ENCODE data around the gene NECTIN1.

The NECTIN1 gene

GRCh38 chr11:119706029-119706428 lies 23.0 kb downstream of the NECTIN1 start:
- H3K4me1 ChIP-seq (ENCODE audit: control insufficient read depth, insufficient read depth, low read length) = peaks cover 2% of the 10 kb centered on the region
- no peaks in the 10 kb centered on the region for H3K27me3 ChIP-seq (ENCODE audit: control insufficient read depth, insufficient read depth, low read length)
- H3K36me3 ChIP-seq (ENCODE audit: control insufficient read depth, insufficient read depth, low read length) = peaks cover 6% of the 10 kb centered on the region

DNA sequence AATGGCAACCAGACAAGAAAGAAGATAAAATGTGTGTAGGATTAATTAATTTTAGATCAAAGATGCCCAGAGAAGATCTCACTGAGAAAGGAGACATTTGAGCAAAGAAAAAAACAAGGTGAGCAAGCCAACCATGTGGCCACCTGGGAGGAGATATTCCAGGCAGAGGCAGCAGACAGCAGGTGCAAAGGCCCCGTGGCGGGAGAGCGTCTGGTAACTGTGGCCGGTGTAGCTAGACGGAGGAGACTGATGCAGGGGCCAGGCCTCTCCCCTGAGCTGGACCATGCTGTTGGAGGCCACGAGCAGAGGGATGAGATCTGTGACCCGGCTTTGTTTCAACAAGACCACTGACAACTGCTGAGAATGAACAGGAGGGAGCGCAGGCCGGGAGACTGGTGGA lies 23.6 kb downstream of the NECTIN1 start:
- Histone ChIP-seq H3K36me3 (ENCODE audit: control insufficient read depth, insufficient read depth, low read length) (peaks cover 9% of the 10 kb centered on the region), H3K9me3 (ENCODE audit: control insufficient read depth, insufficient read depth, low read length) (no peaks in the 10 kb centered on the region), H3K9ac (ENCODE audit: low read depth, low read length) (no peak overlapping the region), H3K4me3 (ENCODE audit: low read depth, low read length) (no peak overlapping the region), H3K27me3 (ENCODE audit: control insufficient read depth, insufficient read depth, low read length) (no peaks in the 10 kb centered on the region), H3K4me1 (ENCODE audit: control insufficient read depth, insufficient read depth, low read length) (peaks cover 2% of the 10 kb centered on the region)

More at GRCh38 chr11:119706029-119706428, 23.0 kb downstream of the NECTIN1 start:
- Histone ChIP-seq H3K9ac (ENCODE audit: low read depth, low read length) (no peak overlapping the region), H3K4me3 (ENCODE audit: low read depth, low read length) (no peak overlapping the region), H3K9me3 (ENCODE audit: control insufficient read depth, insufficient read depth, low read length) (no peaks in the 10 kb centered on the region)

DNA sequence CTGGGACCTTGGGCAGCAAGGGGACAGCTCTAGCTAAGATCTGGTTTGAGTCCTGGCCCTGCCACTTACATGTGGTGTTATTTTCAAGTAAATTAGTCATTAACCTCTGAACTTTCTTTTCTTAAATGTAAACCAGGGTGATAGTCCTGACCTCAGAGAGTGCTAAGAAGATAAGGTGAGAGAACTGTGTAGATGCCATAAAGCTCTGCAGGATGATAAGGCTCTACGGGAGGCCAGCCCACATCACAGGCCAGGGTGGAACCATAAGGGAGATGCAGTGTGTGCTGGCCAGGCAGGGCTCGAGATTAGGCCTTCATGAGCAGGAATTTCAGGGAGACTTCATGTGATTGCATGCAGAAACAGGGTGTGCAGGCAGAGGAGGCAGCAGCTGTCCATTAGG lies 24.2 kb downstream of the NECTIN1 start:
- Histone ChIP-seq H3K36me3 (ENCODE audit: control insufficient read depth, insufficient read depth, low read length) (peaks cover 9% of the 10 kb centered on the region), H3K9me3 (ENCODE audit: control insufficient read depth, insufficient read depth, low read length) (no peaks in the 10 kb centered on the region), H3K4me3 (ENCODE audit: low read depth, low read length) (no peak overlapping the region), H3K27me3 (ENCODE audit: control insufficient read depth, insufficient read depth, low read length) (no peaks in the 10 kb centered on the region), H3K4me1 (ENCODE audit: control insufficient read depth, insufficient read depth, low read length) (peaks cover 2% of the 10 kb centered on the region), H3K9ac (ENCODE audit: low read depth, low read length) (no peak overlapping the region)

DNA sequence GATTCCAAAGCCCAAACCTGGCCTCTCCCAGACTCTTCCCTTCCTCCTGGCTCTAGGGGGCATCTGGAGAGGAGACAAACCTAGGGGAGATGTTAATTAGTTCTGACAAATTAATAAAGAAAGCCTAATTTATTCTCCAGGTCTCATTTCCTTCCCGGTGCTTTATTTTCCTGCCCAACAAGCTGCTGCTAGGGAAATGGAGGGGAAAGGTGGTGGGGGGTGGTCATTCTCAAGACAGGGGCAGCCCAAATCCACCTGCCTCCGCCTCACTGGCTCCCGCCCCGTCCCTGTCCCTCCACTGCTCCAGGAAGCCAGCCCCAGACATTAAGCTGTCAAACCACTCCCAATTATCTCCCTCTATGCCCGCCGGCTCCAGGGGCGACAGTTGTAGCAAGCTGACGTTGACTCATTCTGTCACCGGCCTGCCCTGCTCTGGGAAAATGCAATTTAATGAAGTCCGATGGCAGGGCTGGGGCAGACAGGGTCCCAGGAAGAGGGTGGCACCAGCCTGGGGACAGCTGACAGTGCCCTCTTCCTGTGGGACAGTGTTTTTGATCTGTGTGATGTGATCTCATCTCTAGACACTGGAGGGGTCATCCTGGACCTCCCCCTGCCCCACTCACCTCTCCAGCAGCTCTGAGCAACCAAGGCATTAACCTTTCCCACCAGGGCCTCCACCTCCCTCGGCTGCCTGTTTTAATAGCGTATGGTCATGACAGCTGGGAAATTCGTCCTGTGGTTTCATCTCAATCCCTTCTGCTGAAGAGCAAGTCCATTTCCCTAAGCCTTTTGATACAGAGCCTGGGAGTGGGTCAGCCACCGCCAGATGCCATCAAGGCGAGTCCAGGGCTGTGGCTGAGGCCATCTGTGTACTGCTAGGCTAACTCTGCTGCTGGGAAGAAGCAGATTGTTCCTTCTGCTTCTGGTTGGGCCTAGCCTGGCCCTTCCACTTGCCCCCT lies 27.1 kb downstream of the NECTIN1 start:
- Histone ChIP-seq H3K36me3 (ENCODE audit: control insufficient read depth, insufficient read depth, low read length) (peaks cover 7% of the 10 kb centered on the region), H3K9me3 (ENCODE audit: control insufficient read depth, insufficient read depth, low read length) (no peaks in the 10 kb centered on the region), H3K27me3 (ENCODE audit: control insufficient read depth, insufficient read depth, low read length) (no peaks in the 10 kb centered on the region), H3K9ac (ENCODE audit: low read depth, low read length) (no peak overlapping the region), H3K4me3 (ENCODE audit: low read depth, low read length) (no peak overlapping the region), H3K4me1 (ENCODE audit: control insufficient read depth, insufficient read depth, low read length) (peaks cover 3% of the 10 kb centered on the region)

DNA sequence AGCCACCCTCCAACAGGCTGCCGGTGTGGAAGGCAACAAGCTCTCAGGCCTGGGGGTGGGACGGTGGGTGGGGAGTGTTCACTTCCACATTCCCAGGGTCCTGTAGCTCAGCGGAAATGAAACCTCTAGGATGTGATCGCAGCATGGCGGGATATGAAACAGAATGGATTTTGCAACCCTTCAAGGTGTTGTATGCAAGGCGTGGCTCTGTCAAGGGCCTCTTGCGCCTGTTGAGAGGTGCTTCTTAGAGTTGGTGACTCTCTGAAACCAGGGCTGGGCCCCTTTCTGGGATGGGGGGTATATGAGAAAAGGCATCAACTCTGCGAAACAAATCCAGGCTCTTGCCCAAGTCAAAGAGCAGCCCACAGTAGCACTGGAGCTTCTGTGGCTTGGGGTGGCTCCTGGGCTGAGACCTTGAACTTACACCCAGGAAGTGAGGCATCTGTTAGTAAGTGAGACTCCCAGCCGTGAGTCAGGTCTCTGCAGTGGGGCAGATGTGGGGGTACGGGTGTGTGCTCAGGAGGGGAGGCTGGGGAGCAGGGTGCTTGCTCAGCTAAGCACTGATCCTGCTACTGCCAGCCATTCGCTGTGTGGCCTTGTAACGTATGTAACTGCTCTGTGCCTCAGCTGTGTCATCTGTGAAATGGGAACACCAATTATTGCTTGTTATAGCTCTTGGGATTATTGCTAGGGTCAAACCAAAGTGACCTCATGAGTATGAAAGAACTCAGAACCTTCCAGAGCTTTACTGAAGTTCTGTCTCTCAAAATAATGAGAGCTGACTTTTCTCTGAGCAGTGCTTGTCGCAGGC lies 28.3 kb downstream of the NECTIN1 start:
- no peaks in the 10 kb centered on the region for H3K9me3 ChIP-seq (ENCODE audit: control insufficient read depth, insufficient read depth, low read length)
- no peak overlapping the region for H3K9ac ChIP-seq (ENCODE audit: low read depth, low read length)
- H3K4me1 ChIP-seq (ENCODE audit: control insufficient read depth, insufficient read depth, low read length) = peaks cover 12% of the 10 kb centered on the region
- no peak overlapping the region for H3K4me3 ChIP-seq (ENCODE audit: low read depth, low read length)
- no peaks in the 10 kb centered on the region for H3K27me3 ChIP-seq (ENCODE audit: control insufficient read depth, insufficient read depth, low read length)
- H3K36me3 ChIP-seq (ENCODE audit: control insufficient read depth, insufficient read depth, low read length) = peaks cover 7% of the 10 kb centered on the region

DNA sequence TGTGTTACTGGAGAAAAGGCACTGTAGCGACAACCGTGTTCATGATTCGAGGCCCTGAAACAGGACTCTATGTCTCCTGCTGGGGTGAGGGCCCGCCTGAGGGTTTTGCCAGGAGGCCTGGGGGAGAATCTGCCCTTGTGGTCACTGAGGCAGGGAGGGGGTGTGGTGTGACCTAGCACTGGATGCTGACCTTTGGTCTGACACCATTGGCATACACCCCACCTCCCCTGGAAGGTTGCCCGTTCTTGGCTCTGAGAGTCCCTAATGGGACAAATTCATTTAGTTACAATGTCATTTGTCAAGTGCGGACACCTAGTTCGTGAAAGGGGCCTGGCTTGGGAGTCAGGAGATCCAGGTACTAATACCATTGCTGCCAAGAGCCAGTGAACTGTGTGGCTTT lies 29.0 kb downstream of the NECTIN1 start:
- Histone ChIP-seq H3K9me3 (ENCODE audit: control insufficient read depth, insufficient read depth, low read length) (no peaks in the 10 kb centered on the region), H3K4me3 (ENCODE audit: low read depth, low read length) (no peak overlapping the region), H3K36me3 (ENCODE audit: control insufficient read depth, insufficient read depth, low read length) (peaks cover 7% of the 10 kb centered on the region), H3K4me1 (ENCODE audit: control insufficient read depth, insufficient read depth, low read length) (peaks cover 14% of the 10 kb centered on the region), H3K9ac (ENCODE audit: low read depth, low read length) (no peak overlapping the region), H3K27me3 (ENCODE audit: control insufficient read depth, insufficient read depth, low read length) (no peaks in the 10 kb centered on the region)

DNA sequence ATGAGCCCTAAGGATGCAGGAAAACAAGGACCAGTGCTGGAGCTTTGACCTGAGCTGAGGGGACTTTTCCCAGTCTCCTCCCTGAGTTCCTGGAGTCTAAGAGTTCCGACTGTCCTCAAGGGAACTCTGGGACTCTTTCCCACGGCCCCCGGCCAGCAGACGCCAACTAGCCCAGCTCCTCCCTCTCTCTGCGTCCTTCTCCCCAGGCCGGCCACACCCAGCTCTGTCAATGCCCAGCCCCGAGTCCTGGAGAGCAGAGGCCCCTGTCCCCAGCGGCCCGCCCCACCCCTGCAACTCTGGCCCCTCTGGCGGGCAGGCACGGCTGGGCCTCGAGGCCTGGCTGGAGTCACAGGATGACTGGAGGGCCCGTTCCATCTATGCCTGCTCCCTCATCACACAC lies 29.8 kb downstream of the NECTIN1 start:
- Histone ChIP-seq H3K4me1 (ENCODE audit: control insufficient read depth, insufficient read depth, low read length) (peaks cover 20% of the 10 kb centered on the region), H3K27me3 (ENCODE audit: control insufficient read depth, insufficient read depth, low read length) (no peaks in the 10 kb centered on the region), H3K9me3 (ENCODE audit: control insufficient read depth, insufficient read depth, low read length) (no peaks in the 10 kb centered on the region), H3K9ac (ENCODE audit: low read depth, low read length) (no peak overlapping the region), H3K4me3 (ENCODE audit: low read depth, low read length) (no peak overlapping the region), H3K36me3 (ENCODE audit: control insufficient read depth, insufficient read depth, low read length) (peaks cover 3% of the 10 kb centered on the region)

DNA sequence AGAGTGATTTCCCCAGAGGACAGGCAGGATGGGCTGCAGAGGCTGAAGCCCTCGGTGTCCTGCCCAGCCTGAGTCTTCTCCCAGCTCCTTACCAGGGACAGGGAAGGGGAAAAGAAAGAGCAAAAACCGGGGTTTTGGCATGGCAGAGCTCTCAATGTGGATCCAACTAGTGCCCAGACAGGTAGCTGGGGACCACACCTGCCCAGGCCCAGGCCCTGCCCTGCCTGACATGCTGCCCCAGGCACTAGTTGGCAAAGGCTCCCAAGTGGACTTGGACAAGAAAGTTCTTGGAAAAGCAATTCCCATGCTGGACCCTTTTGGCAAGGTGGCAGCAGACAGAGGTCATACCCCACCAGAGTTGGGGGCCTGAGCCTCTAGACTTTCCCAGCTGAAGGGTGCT lies 31.1 kb downstream of the NECTIN1 start:
- H3K27me3 ChIP-seq (ENCODE audit: control insufficient read depth, insufficient read depth, low read length) = no peaks in the 10 kb centered on the region
- H3K4me3 ChIP-seq (ENCODE audit: low read depth, low read length) = no peak overlapping the region
- H3K36me3 ChIP-seq (ENCODE audit: control insufficient read depth, insufficient read depth, low read length) = peaks cover 3% of the 10 kb centered on the region
- H3K4me1 ChIP-seq (ENCODE audit: control insufficient read depth, insufficient read depth, low read length) = peaks cover 23% of the 10 kb centered on the region
- H3K9ac ChIP-seq (ENCODE audit: low read depth, low read length) = no peak overlapping the region
- H3K9me3 ChIP-seq (ENCODE audit: control insufficient read depth, insufficient read depth, low read length) = no peaks in the 10 kb centered on the region

DNA sequence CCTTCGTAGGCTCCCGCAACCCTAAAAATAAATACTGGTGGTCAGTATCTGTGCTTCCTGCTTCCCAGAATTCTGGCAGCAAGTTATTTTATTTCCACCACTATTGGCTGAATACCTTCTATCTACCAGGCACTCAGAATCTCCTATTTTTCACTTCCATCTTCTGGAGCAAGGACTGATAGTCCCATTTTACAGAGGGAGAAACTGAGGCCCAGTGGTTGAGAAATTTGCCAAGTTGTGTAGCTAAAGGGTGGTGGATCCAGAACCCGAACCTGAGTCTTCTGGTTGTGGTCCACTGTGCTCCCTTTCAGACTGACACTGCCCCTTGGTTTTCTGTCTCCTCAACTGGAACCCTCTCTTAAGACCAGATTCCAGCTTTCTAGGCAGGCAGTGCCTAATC lies 31.6 kb downstream of the NECTIN1 start:
- Histone ChIP-seq H3K27me3 (ENCODE audit: control insufficient read depth, insufficient read depth, low read length) (no peaks in the 10 kb centered on the region), H3K9ac (ENCODE audit: low read depth, low read length) (no peak overlapping the region), H3K36me3 (ENCODE audit: control insufficient read depth, insufficient read depth, low read length) (peaks cover 3% of the 10 kb centered on the region), H3K4me1 (ENCODE audit: control insufficient read depth, insufficient read depth, low read length) (peaks cover 26% of the 10 kb centered on the region), H3K4me3 (ENCODE audit: low read depth, low read length) (no peak overlapping the region), H3K9me3 (ENCODE audit: control insufficient read depth, insufficient read depth, low read length) (no peaks in the 10 kb centered on the region)

- peaks cover 3% of the 10 kb centered on the region for H3K36me3 ChIP-seq (ENCODE audit: control insufficient read depth, insufficient read depth, low read length)
- no peak overlapping the region for H3K9ac ChIP-seq (ENCODE audit: low read depth, low read length)
- peaks cover 28% of the 10 kb centered on the region for H3K4me1 ChIP-seq (ENCODE audit: control insufficient read depth, insufficient read depth, low read length)
- no peaks in the 10 kb centered on the region for H3K27me3 ChIP-seq (ENCODE audit: control insufficient read depth, insufficient read depth, low read length)
- H3K4me3 ChIP-seq (ENCODE audit: low read depth, low read length) = no peak overlapping the region
- no peaks in the 10 kb centered on the region for H3K9me3 ChIP-seq (ENCODE audit: control insufficient read depth, insufficient read depth, low read length)
Measured at GRCh38 chr11:119696378-119697222, 32.4 kb downstream of the NECTIN1 start.

GRCh38 chr11:119694334-119694733 lies 34.7 kb downstream of the NECTIN1 start:
- H3K9ac ChIP-seq (ENCODE audit: low read depth, low read length) = no peak overlapping the region
- H3K4me1 ChIP-seq (ENCODE audit: control insufficient read depth, insufficient read depth, low read length) = peaks cover 29% of the 10 kb centered on the region
- H3K27me3 ChIP-seq (ENCODE audit: control insufficient read depth, insufficient read depth, low read length) = no peaks in the 10 kb centered on the region
- H3K36me3 ChIP-seq (ENCODE audit: control insufficient read depth, insufficient read depth, low read length) = no peaks in the 10 kb centered on the region
- no peak overlapping the region for H3K4me3 ChIP-seq (ENCODE audit: low read depth, low read length)
- H3K9me3 ChIP-seq (ENCODE audit: control insufficient read depth, insufficient read depth, low read length) = no peaks in the 10 kb centered on the region

Measured in iPS-15b (cell line).